Sigmoid colon (tissue), 7 donors: ENCODE results near the gene WDR6. TPM values are rescaled to one million over a fixed set of nuclear protein-coding genes. Genes with fewer than 3 reads are reported as not detected.

Experiments used
- DNase-seq: peaks from one replicate; pipeline ENCODE4 v3.0.0-alpha.2; 2019
- H3K27ac ChIP-seq, 4 donors: fragments of 200-600 bp; sonication (generic); one replicate each; pipeline ENCODE4 v1.5.1; 2016 to 2019; ENCODE audit warnings: mild to moderate bottlenecking in 1 of 4
- H3K27me3 ChIP-seq, 3 donors: fragments of 200-600 bp; sonication (generic); one replicate each; pipeline ENCODE4 v1.5.1; 2019; ENCODE audit warnings: mild to moderate bottlenecking in 1 of 3
- H3K36me3 ChIP-seq, 4 donors: fragments of 200-600 bp; sonication (generic); one replicate each; pipeline ENCODE4 v1.5.1; 2016 to 2019
- H3K4me1 ChIP-seq, 4 donors: fragments of 200-600 bp; sonication (generic); one replicate each; pipeline ENCODE4 v1.5.1; 2017 to 2019
- H3K4me3 ChIP-seq, 4 donors: fragments of 200-600 bp; sonication (generic); one replicate each; pipeline ENCODE4 v1.5.1; 2017 to 2019; ENCODE audit warnings: mild to moderate bottlenecking in 2 of 4, moderate library complexity in 1 of 4
- H3K9me3 ChIP-seq, 4 donors: fragments of 200-600 bp in 3 of 4; sonication (generic) in 3 of 4; one replicate each; pipeline versions ENCODE4 v1.5.1 to v1.6.1; 2013 to 2019
- CTCF ChIP-seq, 4 experiments: fragments of 450-650 bp in 3 of 4; fragments of 200-600 bp in 1 of 4; IDR thresholded peaks; one replicate each; pipeline ENCODE4 v1.5.1; 2016 to 2019; ENCODE audit warnings: antibody characterized with exemption in 4 of 4, mild to moderate bottlenecking in 3 of 4, moderate library complexity in 2 of 4
- EP300 ChIP-seq, 4 donors: sonication (generic); formaldehyde crosslinking; IDR thresholded peaks; one replicate each; pipeline ENCODE4 v1.6.1; 2017; ENCODE audit warnings: antibody characterized with exemption in 4 of 4
- POLR2A ChIP-seq, 2 donors: fragments of 450-650 bp; IDR thresholded peaks; one replicate each; pipeline ENCODE4 v1.6.1; 2016; ENCODE audit warnings: antibody characterized with exemption in 2 of 2, mild to moderate bottlenecking in 2 of 2, moderate library complexity in 2 of 2
- POLR2AphosphoS5 ChIP-seq, 4 donors: sonication (generic); formaldehyde crosslinking; IDR thresholded peaks; one replicate each; pipeline ENCODE4 v1.6.1; 2017; ENCODE audit warnings: antibody characterized with exemption in 4 of 4
- WGBS, 2 donors: extraction: QIAGEN DNeasy Blood & Tissue Kit; methylation state at CpG; one replicate each; pipeline ENCODE4 v1.1.7; 2013; 5-methylcytosine and 5-hydroxymethylcytosine counted together
- intact Hi-C: fragments of 100-400 bp; cut with DNase I; formaldehyde crosslinking; loops from one replicate; pipeline ENCODE4 v1.15.1; 2023
- polyA plus RNA-seq, 3 donors: library from polyadenylated mRNA; stranded (reverse); fragments of 200-250 nt; gene quantifications; one replicate each; pipeline ENCODE4 v1.2.3, GENCODE V29; 2013
- total RNA-seq, 4 donors: library from RNA; depleted of rRNA; stranded (reverse); fragments of >200 nt; gene quantifications; one replicate each; pipeline ENCODE4 v1.1.0, GENCODE V29; 2016
- donor health status: healthy with polysubstance abuse.
- donor health status: Bipolar disorder and iron deficiency.
- donor health status: healthy.

The WDR6 gene
- total and polyA plus RNA-seq, 7 donors, result 21.0 to 124 (median 89.2) TPM

DNA sequence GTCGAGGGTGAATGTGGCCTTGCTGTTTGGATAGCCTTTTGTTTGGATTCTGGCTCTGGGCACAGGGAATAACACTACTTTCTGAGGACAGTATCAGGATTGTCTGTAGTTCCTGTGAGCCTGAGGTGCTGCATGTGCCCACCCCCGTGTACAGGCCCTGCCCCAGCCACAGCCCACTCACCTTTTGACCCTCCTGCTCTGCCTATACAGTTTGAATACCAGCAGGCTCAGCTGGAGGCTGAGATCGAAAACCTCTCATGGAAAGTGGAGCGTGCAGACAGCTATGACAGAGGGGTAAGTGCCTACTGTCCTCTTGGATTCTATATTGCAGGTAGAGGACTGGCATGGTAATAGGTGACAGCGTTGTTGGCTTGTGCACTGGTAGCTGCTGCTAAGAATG is 24.5 kb upstream of the WDR6 start:
- TF ChIP-seq POLR2A (IDR thresholded peaks at IDR 0.05) (no peak), POLR2AphosphoS5 (IDR thresholded peaks at IDR 0.05) (no peak), CTCF (IDR thresholded peaks at IDR 0.05) (no peak), EP300 (IDR thresholded peaks at IDR 0.05) (no peak)
- intact Hi-C loops, result no loop called here
- Histone ChIP-seq H3K27ac (no peak overlapping the region), H3K36me3 (peaks cover 39 to 95% (median 55%) of the 10 kb centered on the region in 4 donors), H3K4me1 (no peaks in the 10 kb centered on the region), H3K4me3 (no peak overlapping the region), H3K9me3 (no peaks in the 10 kb centered on the region), H3K27me3 (no peaks in the 10 kb centered on the region)
- WGBS, 2 donors, result 77 to 88% methylated on average over 5 of the region's 5 CpGs
- DNase-seq, result no peak

- H3K36me3 ChIP-seq, result peaks cover 35 to 91% (median 51%) of the 10 kb centered on the region in 4 donors
- TF ChIP-seq CTCF (IDR thresholded peaks at IDR 0.05), result no peak
- TF ChIP-seq POLR2AphosphoS5 (IDR thresholded peaks at IDR 0.05), result no peak
- TF ChIP-seq EP300 (IDR thresholded peaks at IDR 0.05), result no peak
- TF ChIP-seq POLR2A (IDR thresholded peaks at IDR 0.05), result no peak
- H3K4me3 ChIP-seq, result no peak overlapping the region
- no peaks in the 10 kb centered on the region for H3K27me3 ChIP-seq
- DNase-seq, result no peak
- no peaks in the 10 kb centered on the region for H3K9me3 ChIP-seq
- intact Hi-C loops, result no loop called here
- 97 to 98% methylated on average over 4 of the region's 4 CpGs for WGBS, 2 donors
- no peaks in the 10 kb centered on the region for H3K4me1 ChIP-seq
- no peak overlapping the region for H3K27ac ChIP-seq
These were observed 24.1 kb upstream of the WDR6 start for GRCh38 chr3:48983096-48983495.

DNA sequence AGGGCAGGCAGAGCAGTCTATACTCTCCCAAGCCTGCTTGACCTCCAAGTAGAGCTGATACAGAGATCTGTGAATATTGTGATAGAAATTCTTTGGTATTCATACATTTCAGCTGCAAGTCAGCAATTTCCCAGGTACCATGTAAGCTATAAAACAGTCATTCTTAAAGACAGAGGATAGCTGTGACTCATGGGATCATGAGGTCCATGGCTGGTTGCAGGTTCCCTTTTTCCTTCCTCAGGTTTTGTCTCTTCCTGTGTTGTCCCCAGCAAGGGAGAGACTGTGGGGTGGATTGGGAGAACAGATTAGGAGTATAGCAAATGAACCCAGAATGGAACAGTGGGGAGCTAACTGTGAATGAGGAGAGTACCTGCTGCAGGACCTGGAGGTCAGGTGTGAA is 22.5 kb upstream of the WDR6 start:
- intact Hi-C loops, result loop anchor here (5.0 kb wide), 1 partner anchor 463 kb away; no protein-coding TSS in a partner anchor
- no peaks in the 10 kb centered on the region for H3K9me3 ChIP-seq
- H3K27ac ChIP-seq, result no peak overlapping the region
- no peak for DNase-seq
- H3K4me1 ChIP-seq, result peaks cover 0 to 13% (median 8%) of the 10 kb centered on the region in 4 donors
- peaks cover 23 to 75% (median 40%) of the 10 kb centered on the region in 4 donors for H3K36me3 ChIP-seq
- no peak overlapping the region for H3K4me3 ChIP-seq
- TF ChIP-seq CTCF (IDR thresholded peaks at IDR 0.05), result no peak
- TF ChIP-seq POLR2AphosphoS5 (IDR thresholded peaks at IDR 0.05), result no peak
- no peak for TF ChIP-seq EP300 (IDR thresholded peaks at IDR 0.05)
- TF ChIP-seq POLR2A (IDR thresholded peaks at IDR 0.05), result no peak
- H3K27me3 ChIP-seq, result no peaks in the 10 kb centered on the region

GRCh38 chr3:48985831-48986376 is 21.3 kb upstream of the WDR6 start:
- TF ChIP-seq POLR2A (IDR thresholded peaks at IDR 0.05) (no peak), CTCF (IDR thresholded peaks at IDR 0.05) (no peak), EP300 (IDR thresholded peaks at IDR 0.05) (no peak), POLR2AphosphoS5 (IDR thresholded peaks at IDR 0.05) (no peak)
- Histone ChIP-seq H3K27me3 (no peaks in the 10 kb centered on the region), H3K9me3 (no peaks in the 10 kb centered on the region), H3K4me3 (no peak overlapping the region), H3K36me3 (peaks cover 13 to 63% (median 29%) of the 10 kb centered on the region in 4 donors), H3K27ac (no peak overlapping the region), H3K4me1 (peaks cover 0 to 20% (median 11%) of the 10 kb centered on the region in 4 donors)
- WGBS, 2 donors, result 93 to 94% methylated on average over 7 of the region's 7 CpGs
- no peak for DNase-seq
- intact Hi-C loops, result loop anchor here (5.0 kb wide), 1 partner anchor 461 kb away; no protein-coding TSS in a partner anchor
